ENCODE data around the gene ACSM3. TPM values are rescaled to one million over a fixed set of nuclear protein-coding genes. Genes with fewer than 3 reads are reported as not detected.

The ACSM3 gene
- total and polyA plus RNA-seq, 9 of the 15 experiments (the other 6 are each of a cell fraction or from before 2014, with no cell fraction given), result 112 to 420 (median 182) TPM

DNA sequence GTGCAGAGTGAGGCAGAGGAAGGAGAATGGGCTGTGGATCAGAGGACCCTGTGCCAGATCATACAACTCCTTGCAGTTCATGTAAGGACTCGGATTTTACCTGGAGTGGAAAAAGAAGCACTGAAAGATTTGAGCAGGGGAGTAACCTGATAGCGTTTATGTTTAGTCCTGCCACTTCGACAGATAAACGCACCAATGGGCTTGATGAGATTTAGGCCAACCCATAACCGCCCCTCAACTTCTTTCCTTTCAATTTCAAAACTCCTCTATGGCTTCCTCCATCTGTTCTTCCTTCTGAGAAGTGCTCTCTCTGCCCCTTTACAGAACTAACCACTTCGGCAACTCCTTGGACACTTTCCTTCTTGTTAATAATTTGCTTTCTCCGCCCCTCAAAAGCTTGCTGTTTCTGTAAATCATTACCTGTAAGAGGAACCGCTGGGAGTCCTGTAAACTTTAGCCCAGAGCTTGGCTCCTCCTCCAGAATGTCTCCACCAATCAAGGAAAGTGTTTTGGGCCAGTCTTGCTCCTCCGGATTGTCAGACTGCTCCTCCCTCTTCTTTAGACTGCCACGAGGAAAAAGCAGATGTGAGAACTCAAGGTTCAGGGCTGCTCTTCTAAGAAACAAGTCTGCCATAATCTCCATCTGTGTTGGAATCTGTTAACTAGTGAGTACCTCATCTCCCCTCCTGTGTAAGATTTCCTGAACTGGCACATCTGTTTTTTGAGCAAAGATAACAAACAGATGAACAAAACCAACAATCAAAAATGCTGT is at the start of gene ACSM3 (continued):
- TF ChIP-seq FOXP1 (CRISPR knock-in tag; IDR thresholded peaks at IDR 0.05) (no peak), ZNF445 (CRISPR knock-in tag; IDR thresholded peaks at IDR 0.05; ENCODE audit: low read depth) (no peak), SP1 (CRISPR knock-in tag; IDR thresholded peaks at IDR 0.05) (peak; percentile 58; the same call in 1 of the 2 replicates), TEAD4 (IDR thresholded peaks at IDR 0.05; ENCODE audit: low read length) (peak; percentile 56; the same call in 1 of the 2 replicates), TEAD4 (CRISPR knock-in tag; IDR thresholded peaks at IDR 0.05; ENCODE audit: borderline replicate concordance) (no peak)
- TF ChIP-seq, protein P1, sequence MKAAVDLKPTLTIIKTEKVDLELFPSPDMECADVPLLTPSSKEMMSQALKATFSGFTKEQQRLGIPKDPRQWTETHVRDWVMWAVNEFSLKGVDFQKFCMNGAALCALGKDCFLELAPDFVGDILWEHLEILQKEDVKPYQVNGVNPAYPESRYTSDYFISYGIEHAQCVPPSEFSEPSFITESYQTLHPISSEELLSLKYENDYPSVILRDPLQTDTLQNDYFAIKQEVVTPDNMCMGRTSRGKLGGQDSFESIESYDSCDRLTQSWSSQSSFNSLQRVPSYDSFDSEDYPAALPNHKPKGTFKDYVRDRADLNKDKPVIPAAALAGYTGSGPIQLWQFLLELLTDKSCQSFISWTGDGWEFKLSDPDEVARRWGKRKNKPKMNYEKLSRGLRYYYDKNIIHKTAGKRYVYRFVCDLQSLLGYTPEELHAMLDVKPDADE (conservative IDR thresholded peaks at IDR 0.05; ENCODE audit: control insufficient read depth, low read depth, low read length), result no peak
- TF ChIP-seq, protein P2, sequence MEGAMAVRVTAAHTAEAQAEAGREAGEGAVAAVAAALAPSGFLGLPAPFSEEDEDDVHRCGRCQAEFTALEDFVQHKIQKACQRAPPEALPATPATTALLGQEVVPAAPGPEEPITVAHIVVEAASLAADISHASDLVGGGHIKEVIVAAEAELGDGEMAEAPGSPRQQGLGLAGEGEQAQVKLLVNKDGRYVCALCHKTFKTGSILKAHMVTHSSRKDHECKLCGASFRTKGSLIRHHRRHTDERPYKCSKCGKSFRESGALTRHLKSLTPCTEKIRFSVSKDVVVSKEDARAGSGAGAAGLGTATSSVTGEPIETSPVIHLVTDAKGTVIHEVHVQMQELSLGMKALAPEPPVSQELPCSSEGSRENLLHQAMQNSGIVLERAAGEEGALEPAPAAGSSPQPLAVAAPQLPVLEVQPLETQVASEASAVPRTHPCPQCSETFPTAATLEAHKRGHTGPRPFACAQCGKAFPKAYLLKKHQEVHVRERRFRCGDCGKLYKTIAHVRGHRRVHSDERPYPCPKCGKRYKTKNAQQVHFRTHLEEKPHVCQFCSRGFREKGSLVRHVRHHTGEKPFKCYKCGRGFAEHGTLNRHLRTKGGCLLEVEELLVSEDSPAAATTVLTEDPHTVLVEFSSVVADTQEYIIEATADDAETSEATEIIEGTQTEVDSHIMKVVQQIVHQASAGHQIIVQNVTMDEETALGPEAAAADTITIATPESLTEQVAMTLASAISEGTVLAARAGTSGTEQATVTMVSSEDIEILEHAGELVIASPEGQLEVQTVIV (CRISPR knock-in tag; IDR thresholded peaks at IDR 0.05; ENCODE audit: borderline replicate concordance), result no peak
- TF ChIP-seq, protein P3, sequence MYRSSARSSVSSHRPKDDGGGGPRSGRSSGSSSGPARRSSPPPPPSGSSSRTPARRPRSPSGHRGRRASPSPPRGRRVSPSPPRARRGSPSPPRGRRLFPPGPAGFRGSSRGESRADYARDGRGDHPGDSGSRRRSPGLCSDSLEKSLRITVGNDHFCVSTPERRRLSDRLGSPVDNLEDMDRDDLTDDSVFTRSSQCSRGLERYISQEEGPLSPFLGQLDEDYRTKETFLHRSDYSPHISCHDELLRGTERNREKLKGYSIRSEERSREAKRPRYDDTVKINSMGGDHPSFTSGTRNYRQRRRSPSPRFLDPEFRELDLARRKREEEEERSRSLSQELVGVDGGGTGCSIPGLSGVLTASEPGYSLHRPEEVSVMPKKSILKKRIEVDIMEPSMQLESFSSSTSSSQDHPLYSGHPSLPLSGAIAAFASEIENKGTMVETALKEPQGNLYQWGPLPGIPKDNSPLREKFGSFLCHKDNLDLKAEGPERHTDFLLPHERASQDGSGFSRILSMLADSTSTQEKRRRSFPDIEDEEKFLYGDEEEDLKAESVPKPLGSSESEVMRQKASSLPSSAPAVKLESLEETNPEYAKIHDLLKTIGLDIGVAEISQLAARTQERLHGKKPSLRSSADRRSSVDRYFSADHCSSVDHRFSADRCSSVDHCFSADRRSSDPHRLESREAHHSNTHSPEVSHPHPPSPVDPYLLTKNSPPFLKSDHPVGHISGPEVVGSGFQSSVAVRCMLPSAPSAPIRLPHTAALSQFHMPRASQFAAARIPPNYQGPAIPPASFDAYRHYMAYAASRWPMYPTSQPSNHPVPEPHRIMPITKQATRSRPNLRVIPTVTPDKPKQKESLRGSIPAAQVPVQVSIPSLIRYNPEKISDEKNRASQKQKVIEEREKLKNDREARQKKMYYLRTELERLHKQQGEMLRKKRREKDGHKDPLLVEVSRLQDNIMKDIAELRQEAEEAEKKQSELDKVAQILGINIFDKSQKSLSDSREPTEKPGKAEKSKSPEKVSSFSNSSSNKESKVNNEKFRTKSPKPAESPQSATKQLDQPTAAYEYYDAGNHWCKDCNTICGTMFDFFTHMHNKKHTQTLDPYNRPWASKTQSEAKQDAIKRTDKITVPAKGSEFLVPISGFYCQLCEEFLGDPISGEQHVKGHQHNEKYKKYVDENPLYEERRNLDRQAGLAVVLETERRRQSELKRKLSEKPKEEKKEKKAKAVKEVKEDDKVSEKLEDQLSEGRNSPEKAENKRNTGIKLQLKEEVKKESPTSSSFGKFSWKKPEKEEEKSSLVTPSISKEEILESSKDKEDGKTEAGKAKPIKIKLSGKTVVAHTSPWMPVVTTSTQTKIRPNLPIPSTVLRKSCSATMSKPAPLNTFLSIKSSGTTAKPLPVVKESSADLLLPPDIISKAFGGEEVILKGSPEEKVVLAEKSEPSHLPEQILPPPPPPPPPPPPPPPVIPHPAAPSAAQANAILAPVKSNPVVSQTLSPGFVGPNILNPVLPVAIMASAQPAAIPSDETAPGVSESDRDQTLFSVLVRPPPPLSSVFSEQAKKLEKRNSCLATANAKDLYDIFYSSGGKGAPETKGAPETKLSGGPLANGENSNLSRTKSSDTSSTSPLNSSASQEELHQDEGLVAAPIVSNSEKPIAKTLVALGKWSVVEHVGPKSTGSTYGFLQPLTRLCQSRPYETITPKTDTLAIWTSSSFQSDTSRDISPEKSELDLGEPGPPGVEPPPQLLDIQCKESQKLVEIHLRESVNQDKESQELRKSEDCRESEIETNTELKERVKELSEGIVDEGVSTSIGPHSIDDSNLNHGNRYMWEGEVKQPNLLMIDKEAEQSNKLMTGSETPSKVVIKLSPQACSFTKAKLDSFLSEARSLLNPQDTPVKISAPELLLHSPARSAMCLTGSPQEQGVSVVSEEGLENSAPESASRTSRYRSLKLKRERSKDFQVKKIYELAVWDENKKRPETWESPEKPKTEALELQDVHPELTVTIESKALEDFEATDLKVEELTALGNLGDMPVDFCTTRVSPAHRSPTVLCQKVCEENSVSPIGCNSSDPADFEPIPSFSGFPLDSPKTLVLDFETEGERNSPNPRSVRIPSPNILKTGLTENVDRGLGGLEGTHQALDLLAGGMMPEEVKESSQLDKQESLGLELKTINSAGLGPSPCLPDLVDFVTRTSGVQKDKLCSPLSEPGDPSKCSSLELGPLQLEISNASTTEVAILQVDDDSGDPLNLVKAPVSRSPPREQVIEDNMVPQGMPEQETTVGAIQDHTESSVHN (IDR thresholded peaks at IDR 0.05; ENCODE audit: borderline replicate concordance in 1 of 2, low read depth in 1 of 2), result no peak
- TF ChIP-seq, protein P4, sequence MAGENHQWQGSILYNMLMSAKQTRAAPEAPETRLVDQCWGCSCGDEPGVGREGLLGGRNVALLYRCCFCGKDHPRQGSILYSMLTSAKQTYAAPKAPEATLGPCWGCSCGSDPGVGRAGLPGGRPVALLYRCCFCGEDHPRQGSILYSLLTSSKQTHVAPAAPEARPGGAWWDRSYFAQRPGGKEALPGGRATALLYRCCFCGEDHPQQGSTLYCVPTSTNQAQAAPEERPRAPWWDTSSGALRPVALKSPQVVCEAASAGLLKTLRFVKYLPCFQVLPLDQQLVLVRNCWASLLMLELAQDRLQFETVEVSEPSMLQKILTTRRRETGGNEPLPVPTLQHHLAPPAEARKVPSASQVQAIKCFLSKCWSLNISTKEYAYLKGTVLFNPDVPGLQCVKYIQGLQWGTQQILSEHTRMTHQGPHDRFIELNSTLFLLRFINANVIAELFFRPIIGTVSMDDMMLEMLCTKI (IDR thresholded peaks at IDR 0.05; ENCODE audit: partially characterized antibody), result no peak
- TF ChIP-seq, protein P5, sequence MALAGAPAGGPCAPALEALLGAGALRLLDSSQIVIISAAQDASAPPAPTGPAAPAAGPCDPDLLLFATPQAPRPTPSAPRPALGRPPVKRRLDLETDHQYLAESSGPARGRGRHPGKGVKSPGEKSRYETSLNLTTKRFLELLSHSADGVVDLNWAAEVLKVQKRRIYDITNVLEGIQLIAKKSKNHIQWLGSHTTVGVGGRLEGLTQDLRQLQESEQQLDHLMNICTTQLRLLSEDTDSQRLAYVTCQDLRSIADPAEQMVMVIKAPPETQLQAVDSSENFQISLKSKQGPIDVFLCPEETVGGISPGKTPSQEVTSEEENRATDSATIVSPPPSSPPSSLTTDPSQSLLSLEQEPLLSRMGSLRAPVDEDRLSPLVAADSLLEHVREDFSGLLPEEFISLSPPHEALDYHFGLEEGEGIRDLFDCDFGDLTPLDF (CRISPR knock-in tag; IDR thresholded peaks at IDR 0.05), result 0 out of 2 replicates have a peak, but pooled peaks have one; percentile 26

All from K562 (cell line).